CD14-positive monocyte (primary cell): ENCODE measurements around the gene SULT1C3. TPM values are rescaled to one million over a fixed set of nuclear protein-coding genes. Genes with fewer than 3 reads are reported as not detected.
A peak's percentile ranks its signal among the peaks of the same experiment; 100 is the strongest.

Experiments
- DNase-seq, 3 donors: peaks; one replicate each; pipeline ENCODE4 v3.0.0-alpha.2; 2011 to 2022
- H2AFZ ChIP-seq: 2 replicates; pipeline ENCODE4 v1.6.0; 2012; ENCODE audit warnings: mild to moderate bottlenecking, low read depth, low read length, inconsistent platforms; ENCODE audit not compliant: insufficient read depth, poor library complexity, severe bottlenecking
- H3K27ac ChIP-seq, 2 donors: 1 replicate in 1 of 2; 2 replicates in 1 of 2; pipeline ENCODE4 v1.5.1; 2012 to 2013; ENCODE audit warnings: low read length in 2 of 2, control low read depth in 1 of 2, inconsistent platforms in 1 of 2, low read depth in 1 of 2, mild to moderate bottlenecking in 1 of 2
- H3K27me3 ChIP-seq, 2 donors: one replicate each; pipeline versions ENCODE4 v1.6.0 to v1.6.1; 2011 to 2013; ENCODE audit warnings: low read length in 2 of 2; ENCODE audit not compliant: control insufficient read depth in 2 of 2, insufficient read depth in 2 of 2
- H3K36me3 ChIP-seq, 2 donors: replicated peaks in 1 of 2; 1 replicate in 1 of 2; 2 replicates in 1 of 2; pipeline versions ENCODE4 v1.5.1 to v1.6.1; 2012 to 2013; ENCODE audit warnings: low read length in 2 of 2, control low read depth in 1 of 2, inconsistent platforms in 1 of 2, mild to moderate bottlenecking in 1 of 2; ENCODE audit not compliant: insufficient read depth in 2 of 2, control insufficient read depth in 1 of 2
- H3K4me1 ChIP-seq, 2 donors: 1 replicate in 1 of 2; 2 replicates in 1 of 2; pipeline versions ENCODE4 v1.5.1 to v1.6.1; 2012 to 2013; ENCODE audit warnings: low read length in 2 of 2, control low read depth in 1 of 2, inconsistent platforms in 1 of 2, mild to moderate bottlenecking in 1 of 2, moderate library complexity in 1 of 2; ENCODE audit not compliant: insufficient read depth in 2 of 2, control insufficient read depth in 1 of 2
- H3K4me2 ChIP-seq: replicated peaks from 2 replicates; pipeline ENCODE3; 2012; ENCODE audit warnings: low read length, moderate library complexity, mild to moderate bottlenecking; ENCODE audit not compliant: poor library complexity, severe bottlenecking; ENCODE audit errors: extremely low read depth
- H3K4me3 ChIP-seq, 3 experiments: fragments of 200-600 bp in 1 of 3; sonication (generic) in 1 of 3; replicated peaks in 1 of 3; 1 replicate in 2 of 3; 2 replicates in 1 of 3; pipeline ENCODE4 v1.5.1; 2011 to 2013; ENCODE audit warnings: low read length in 3 of 3, mild to moderate bottlenecking in 3 of 3, control low read depth in 2 of 3, low read depth in 2 of 3, inconsistent platforms in 1 of 3, moderate library complexity in 1 of 3
- H3K79me2 ChIP-seq: 2 replicates; pipeline ENCODE4 v1.6.0; 2012; ENCODE audit warnings: mild to moderate bottlenecking, control low read depth, inconsistent platforms, low read length, moderate library complexity; ENCODE audit not compliant: insufficient read depth
- H3K9ac ChIP-seq: 2 replicates; pipeline ENCODE4 v1.6.0; 2017; ENCODE audit warnings: low read length, mild to moderate bottlenecking; ENCODE audit not compliant: insufficient read depth, poor library complexity, severe bottlenecking
- H3K9me3 ChIP-seq, 2 donors: replicated peaks in 1 of 2; 1 replicate in 1 of 2; 2 replicates in 1 of 2; pipeline versions ENCODE4 v1.5.1 to v1.6.1; 2012 to 2013; ENCODE audit warnings: low read length in 2 of 2, control low read depth in 1 of 2; ENCODE audit not compliant: control insufficient read depth in 1 of 2, insufficient read depth in 1 of 2
- H4K20me1 ChIP-seq: 2 replicates; pipeline ENCODE4 v1.6.0; 2012; ENCODE audit warnings: mild to moderate bottlenecking, low read length, control low read depth, moderate library complexity; ENCODE audit not compliant: insufficient read depth
- H3K27ac Mint-ChIP-seq, 7 donors: one replicate each; pipeline ENCODE4 v1.8.0; 2020; ENCODE audit warnings: mild to moderate bottlenecking in 7 of 7, mixed read lengths in 7 of 7, moderate library complexity in 6 of 7, inconsistent platforms in 2 of 7
- H3K27me3 Mint-ChIP-seq, 3 donors: one replicate each; pipeline ENCODE4 v1.8.0; 2021 to 2022; ENCODE audit warnings: low read depth in 3 of 3, mild to moderate bottlenecking in 3 of 3, mixed read lengths in 3 of 3, moderate library complexity in 3 of 3, inconsistent platforms in 1 of 3
- H3K36me3 Mint-ChIP-seq, 2 donors: one replicate each; pipeline ENCODE4 v1.8.0; 2020; ENCODE audit warnings: mixed read lengths in 2 of 2, inconsistent platforms in 1 of 2, mild to moderate bottlenecking in 1 of 2
- H3K4me1 Mint-ChIP-seq: one replicate; pipeline ENCODE4 v1.8.0; 2020; ENCODE audit warnings: mild to moderate bottlenecking, mixed read lengths
- H3K4me3 Mint-ChIP-seq, 2 donors: one replicate each; pipeline ENCODE4 v1.8.0; 2020; ENCODE audit warnings: mild to moderate bottlenecking in 2 of 2, mixed read lengths in 2 of 2, moderate library complexity in 1 of 2
- H3K9me3 Mint-ChIP-seq, 7 donors: one replicate each; pipeline ENCODE4 v1.8.0; 2020 to 2022; ENCODE audit warnings: mixed read lengths in 7 of 7, mild to moderate bottlenecking in 6 of 7, moderate library complexity in 6 of 7, inconsistent platforms in 2 of 7
- WGBS: methylation state at CpG from one replicate; pipeline ENCODE4 v1.1.5; 2013; ENCODE audit warnings: missing lambda C conversion rate; ENCODE audit not compliant: insufficient coverage; 5-methylcytosine and 5-hydroxymethylcytosine counted together
- intact Hi-C, 2 donors: fragments of 100-400 bp; cut with micrococcal nuclease; formaldehyde crosslinking; loops; one replicate each; pipeline versions ENCODE4 v1.15.0 to v1.15.1; 2023
- polyA plus RNA-seq, 3 donors: library from polyadenylated mRNA; depleted of rRNA in 1 of 3; unstranded in 2 of 3; stranded (reverse) in 1 of 3; fragments of 300-500 nt in 2 of 3; fragments of >200 nt in 1 of 3; fragmentation: Illumina TruSeq in 2 of 3; gene quantifications; 1 replicate in 2 of 3; 2 replicates in 1 of 3; pipeline ENCODE4 v1.2.3, GENCODE V29; 2012 to 2021
- TF ChIP-seq, protein P1 (sequence below): fragments of 200-600 bp; IDR thresholded peaks from one replicate; pipeline ENCODE4 v1.8.0; 2022; ENCODE audit warnings: antibody characterized with exemption, mild to moderate bottlenecking

The SULT1C3 gene
- polyA plus RNA-seq, 3 donors, result not detected

GRCh38 chr2:108288534-108289106 lies 48.9 kb downstream of the SULT1C3 start, which contains the start of gene SULT1C2:
Gene SULT1C2, plus strand, starts transcription at chr2:108288895. Its CDS starts 4,773 bp downstream, at chr2:108293668.
- 58% methylated on average over 4 of the region's 7 CpGs for WGBS
- no peak within 1 kb of the TSS for H2AFZ ChIP-seq

GRCh38 chr2:108293850-108294249 lies 54.1 kb downstream of the SULT1C3 start:
- no peaks in the 10 kb centered on the region for H3K27me3 ChIP-seq
- no peak overlapping the region for H3K4me3 ChIP-seq
- peak overlapping the region in 1 of 7 donors; percentile 8 for H3K27ac Mint-ChIP-seq
- WGBS, result no CpG with 5 or more reads among the region's 4 CpGs
- H3K79me2 ChIP-seq, result no peaks in the 10 kb centered on the region
- no peaks in the 10 kb centered on the region for H3K36me3 Mint-ChIP-seq
- peaks cover 0 to 3% (median 2%) of the 10 kb centered on the region in 7 donors for H3K9me3 Mint-ChIP-seq
- no peaks in the 10 kb centered on the region for H3K4me1 Mint-ChIP-seq
- TF ChIP-seq, protein P1, sequence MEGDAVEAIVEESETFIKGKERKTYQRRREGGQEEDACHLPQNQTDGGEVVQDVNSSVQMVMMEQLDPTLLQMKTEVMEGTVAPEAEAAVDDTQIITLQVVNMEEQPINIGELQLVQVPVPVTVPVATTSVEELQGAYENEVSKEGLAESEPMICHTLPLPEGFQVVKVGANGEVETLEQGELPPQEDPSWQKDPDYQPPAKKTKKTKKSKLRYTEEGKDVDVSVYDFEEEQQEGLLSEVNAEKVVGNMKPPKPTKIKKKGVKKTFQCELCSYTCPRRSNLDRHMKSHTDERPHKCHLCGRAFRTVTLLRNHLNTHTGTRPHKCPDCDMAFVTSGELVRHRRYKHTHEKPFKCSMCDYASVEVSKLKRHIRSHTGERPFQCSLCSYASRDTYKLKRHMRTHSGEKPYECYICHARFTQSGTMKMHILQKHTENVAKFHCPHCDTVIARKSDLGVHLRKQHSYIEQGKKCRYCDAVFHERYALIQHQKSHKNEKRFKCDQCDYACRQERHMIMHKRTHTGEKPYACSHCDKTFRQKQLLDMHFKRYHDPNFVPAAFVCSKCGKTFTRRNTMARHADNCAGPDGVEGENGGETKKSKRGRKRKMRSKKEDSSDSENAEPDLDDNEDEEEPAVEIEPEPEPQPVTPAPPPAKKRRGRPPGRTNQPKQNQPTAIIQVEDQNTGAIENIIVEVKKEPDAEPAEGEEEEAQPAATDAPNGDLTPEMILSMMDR, result no peak
- intact Hi-C loops, result no loop called here
- no peak overlapping the region for H3K9ac ChIP-seq
- H3K27ac ChIP-seq, result no peak overlapping the region
- no peak for DNase-seq
- no peak overlapping the region for H2AFZ ChIP-seq
- H3K4me2 ChIP-seq, result no peak overlapping the region
- no peaks in the 10 kb centered on the region for H4K20me1 ChIP-seq
- H3K9me3 ChIP-seq, result no peaks in the 10 kb centered on the region
- no peaks in the 10 kb centered on the region for H3K4me1 ChIP-seq
- H3K27me3 Mint-ChIP-seq, result peaks cover 0 to 2% (median 0%) of the 10 kb centered on the region in 3 donors
- H3K36me3 ChIP-seq, result no peaks in the 10 kb centered on the region
- no peak overlapping the region for H3K4me3 Mint-ChIP-seq

More at GRCh38 chr2:108288534-108289106, 48.9 kb downstream of the SULT1C3 start, which contains the start of gene SULT1C2:
- intact Hi-C loops, result no loop called here
- H3K4me1 ChIP-seq, result no peaks in the 10 kb centered on the region
- no peak for DNase-seq
- no peak within 1 kb of the TSS for H3K9ac ChIP-seq
- H3K4me3 ChIP-seq, result no peak within 1 kb of the TSS
- H3K36me3 ChIP-seq, result no peaks in the 10 kb centered on the region
- Mint-ChIP-seq H3K27ac (no peak within 1 kb of the TSS), H3K9me3 (peaks cover 0 to 3% (median under 1%) of the 10 kb centered on the region in 7 donors), H3K4me3 (no peak within 1 kb of the TSS), H3K36me3 (no peaks in the 10 kb centered on the region), H3K27me3 (peaks cover 0 to 5% (median 0%) of the 10 kb centered on the region in 3 donors), H3K4me1 (peaks cover 7% of the 10 kb centered on the region)
- H3K9me3 ChIP-seq, result no peaks in the 10 kb centered on the region
- no peaks in the 10 kb centered on the region for H4K20me1 ChIP-seq
- TF ChIP-seq, protein P1, result no peak
- no peaks in the 10 kb centered on the region for H3K79me2 ChIP-seq
- H3K27me3 ChIP-seq, result no peaks in the 10 kb centered on the region
- no peak within 1 kb of the TSS for H3K4me2 ChIP-seq
- H3K27ac ChIP-seq, result no peak within 1 kb of the TSS
